B cell (primary cell): Measurements from ENCODE around the gene TGM6.

Experiments
- EZH2 ChIP-seq: IDR thresholded peaks from 2 replicates; pipeline ENCODE4 v1.6.1; 2012; ENCODE audit warnings: borderline replicate concordance, low read depth, mild to moderate bottlenecking, moderate library complexity, low read length; ENCODE audit not compliant: insufficient read depth, poor library complexity, severe bottlenecking
- TF ChIP-seq, protein P1 (sequence below): fragments of 200-600 bp; IDR thresholded peaks from one replicate; pipeline ENCODE4 v1.8.0; 2022; ENCODE audit warnings: antibody characterized with exemption, mild to moderate bottlenecking

DNA sequence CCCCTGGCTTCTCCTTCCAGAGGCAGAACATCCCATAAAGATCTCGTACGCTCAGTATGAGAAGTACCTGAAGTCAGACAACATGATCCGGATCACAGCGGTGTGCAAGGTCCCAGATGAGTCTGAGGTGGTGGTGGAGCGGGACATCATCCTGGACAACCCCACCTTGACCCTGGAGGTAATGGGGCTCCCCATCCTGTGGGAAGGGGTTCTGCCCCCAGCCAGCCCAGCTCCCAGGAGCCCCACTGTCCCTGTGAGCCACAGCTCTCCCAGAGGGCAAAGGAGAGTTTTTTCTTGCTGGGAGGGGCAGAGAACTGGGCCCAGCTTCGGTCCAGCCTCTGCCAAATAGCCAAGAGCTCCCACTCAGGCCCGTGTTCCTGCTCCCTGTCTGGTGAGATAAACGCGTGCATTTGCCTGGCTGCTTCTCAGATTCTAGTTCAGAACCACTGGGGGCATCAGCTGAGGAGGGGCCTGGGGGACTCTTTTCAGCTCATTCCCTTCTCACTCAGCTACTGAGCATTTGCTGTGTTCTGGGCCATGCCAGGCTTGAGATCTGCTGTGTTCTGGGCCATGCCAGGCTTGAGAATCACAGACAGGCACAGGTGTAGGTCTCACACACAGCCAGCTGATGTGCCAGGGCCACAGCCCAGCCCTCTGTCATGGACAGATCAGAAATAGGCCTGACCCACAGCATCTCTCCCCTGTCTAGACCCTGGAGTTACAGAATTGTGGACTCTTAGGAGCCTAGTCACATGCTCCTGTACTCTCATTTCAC, 45.4 kb upstream of the TGM6 start:
- TF ChIP-seq, protein P1, sequence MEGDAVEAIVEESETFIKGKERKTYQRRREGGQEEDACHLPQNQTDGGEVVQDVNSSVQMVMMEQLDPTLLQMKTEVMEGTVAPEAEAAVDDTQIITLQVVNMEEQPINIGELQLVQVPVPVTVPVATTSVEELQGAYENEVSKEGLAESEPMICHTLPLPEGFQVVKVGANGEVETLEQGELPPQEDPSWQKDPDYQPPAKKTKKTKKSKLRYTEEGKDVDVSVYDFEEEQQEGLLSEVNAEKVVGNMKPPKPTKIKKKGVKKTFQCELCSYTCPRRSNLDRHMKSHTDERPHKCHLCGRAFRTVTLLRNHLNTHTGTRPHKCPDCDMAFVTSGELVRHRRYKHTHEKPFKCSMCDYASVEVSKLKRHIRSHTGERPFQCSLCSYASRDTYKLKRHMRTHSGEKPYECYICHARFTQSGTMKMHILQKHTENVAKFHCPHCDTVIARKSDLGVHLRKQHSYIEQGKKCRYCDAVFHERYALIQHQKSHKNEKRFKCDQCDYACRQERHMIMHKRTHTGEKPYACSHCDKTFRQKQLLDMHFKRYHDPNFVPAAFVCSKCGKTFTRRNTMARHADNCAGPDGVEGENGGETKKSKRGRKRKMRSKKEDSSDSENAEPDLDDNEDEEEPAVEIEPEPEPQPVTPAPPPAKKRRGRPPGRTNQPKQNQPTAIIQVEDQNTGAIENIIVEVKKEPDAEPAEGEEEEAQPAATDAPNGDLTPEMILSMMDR: no peak
- no peak for TF ChIP-seq EZH2
